ACHN (cell line): ENCODE data around the gene PDE5A.
"Not testable (repeated sequence)": the region's sequence is repeated elsewhere in the genome, so short reads cannot be mapped to it uniquely, and the experiment has no call there.

Experiments
- DNase-seq: peaks from one replicate; pipeline ENCODE4 v3.0.0-alpha.2; 2015
- in situ Hi-C: cut with HindIII; loops from 2 replicates; pipeline ENCODE4 v1.10.0; 2017; ENCODE audit warnings: low sequenced_read_pairs, low pct_ligation_motif_present, low pct_unique_long_range_greater_than_20kb

PDE5A gene

DNA sequence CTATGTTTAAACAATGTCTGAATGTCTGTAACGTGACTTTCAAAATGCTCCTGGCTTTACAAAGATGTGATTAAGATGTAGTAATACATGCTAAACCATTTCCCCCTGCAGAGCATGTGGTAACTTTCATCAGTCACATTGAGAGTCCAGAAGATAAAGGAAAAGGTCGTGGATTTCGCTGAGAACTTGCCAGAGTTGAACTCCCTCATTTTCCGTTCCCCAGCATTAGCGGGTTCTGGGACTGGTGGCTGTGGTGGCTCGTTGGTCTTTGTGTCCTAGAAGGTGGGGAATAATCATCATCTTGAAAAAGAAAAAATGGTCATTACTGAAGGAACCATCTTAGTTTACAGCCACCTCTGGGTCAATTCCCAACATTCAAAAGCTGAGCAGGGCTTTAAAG is 178.8 kb downstream of the PDE5A start:
- not testable (repeated sequence) for DNase-seq

More for the DNA sequence above, 178.8 kb downstream of the PDE5A start:
- in situ Hi-C loops: not testable (repeated sequence)
